Measurements from ENCODE around the gene ZFC3H1. TPM values are rescaled to one million over a fixed set of nuclear protein-coding genes. Genes with fewer than 3 reads are reported as not detected.

ZFC3H1 gene
- total RNA-seq, 1 experiment from 2014 or later, result 24.4 TPM

DNA sequence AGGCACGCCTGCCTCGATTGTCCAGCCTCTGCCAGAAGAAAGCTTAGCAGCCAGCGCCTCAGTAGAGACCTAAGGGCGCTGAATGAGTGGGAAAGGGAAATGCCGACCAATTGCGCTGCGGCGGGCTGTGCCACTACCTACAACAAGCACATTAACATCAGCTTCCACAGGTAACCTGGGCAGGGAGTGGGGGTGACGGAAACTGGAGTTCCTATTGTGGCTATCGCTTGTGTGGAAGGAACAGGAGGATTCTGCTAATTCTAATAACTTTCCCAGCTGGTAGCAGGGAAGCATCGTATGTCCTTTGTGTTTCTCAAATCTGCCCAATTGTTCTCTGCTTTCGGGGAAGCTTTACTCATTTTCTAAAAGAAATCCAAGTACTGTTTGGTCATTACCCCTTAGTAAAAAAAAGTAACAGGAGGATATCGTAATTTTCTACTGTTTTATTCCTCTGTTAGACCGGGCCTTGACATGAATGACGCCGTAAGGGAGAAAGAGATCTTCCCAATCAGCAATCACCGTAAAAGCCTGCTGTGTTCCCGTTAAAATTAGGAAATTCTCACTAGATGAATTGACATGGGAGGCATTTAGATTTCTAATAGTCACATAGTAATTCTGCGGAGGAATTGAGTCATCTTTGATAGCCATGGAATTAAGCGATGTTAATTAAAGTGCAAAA is 902 bp upstream of the ZFC3H1 start:
- H2BK15ac ChIP-seq (ENCODE audit: low read depth, low read length), result no peak overlapping the region
- DNase-seq, result no peak

More for the DNA sequence above, 902 bp upstream of the ZFC3H1 start:
- Mint-ChIP-seq H3K4me1 (peaks cover 14 to 19% of the 10 kb centered on the region in 2 experiments), H3K4me3 (peak overlapping the region; percentile 99 to 100), H3K9me3 (peaks cover 0 to 3% of the 10 kb centered on the region in 2 experiments; a peak in 1 of 5 replicates), H3K36me3 (ENCODE audit: insufficient read depth in 1 of 3, low read depth in 3 of 3) (peaks cover 8 to 24% (median 12%) of the 10 kb centered on the region in 3 experiments; a peak in 6 of 7 replicates), H3K27ac (peak overlapping the region; percentile 99 to 100 (median 100)), H3K27me3 (ENCODE audit: low read depth) (peaks cover 2% of the 10 kb centered on the region; the same call in 1 of the 2 replicates)
- no peak overlapping the region for H2BK20ac ChIP-seq (ENCODE audit: low read depth, low read length, poor library complexity, severe bottlenecking)
- H3K56ac ChIP-seq (ENCODE audit: insufficient read length, low read depth, low read length), result peak overlapping the region; percentile 84
- peak overlapping the region; percentile 42 for H4K91ac ChIP-seq (ENCODE audit: insufficient read length, low read depth, low read length)
- H3K79me1 ChIP-seq (ENCODE audit: insufficient read depth, low read depth, low read length, poor library complexity, severe bottlenecking), result no peaks in the 10 kb centered on the region
- peak overlapping the region; percentile 96 for H2BK5ac ChIP-seq (ENCODE audit: insufficient read length, low read length)
- no CpG with 5 or more reads among the region's 20 CpGs for WGBS (ENCODE audit: extremely low coverage, insufficient read length, low lambda C conversion rate)
- H3K4me1 ChIP-seq (ENCODE audit: insufficient read depth, low read length), result no peaks in the 10 kb centered on the region
- H3K79me2 ChIP-seq (ENCODE audit: insufficient read depth, low read length), result peaks cover 17% of the 10 kb centered on the region; the same call in 1 of the 2 replicates
- peak overlapping the region; percentile 45 for H3K23ac ChIP-seq (ENCODE audit: insufficient read length, low read depth, low read length)
- peak overlapping the region; percentile 81 for H3K4me2 ChIP-seq (ENCODE audit: insufficient read depth, insufficient read length, low read length)
- no peaks in the 10 kb centered on the region for H3K9me3 ChIP-seq (ENCODE audit: control insufficient read depth, low read depth, low read length)
- H3K23me2 ChIP-seq (ENCODE audit: insufficient read length, low read depth, low read length, poor library complexity, severe bottlenecking), result peaks cover 3% of the 10 kb centered on the region
- no peak overlapping the region for H2BK120ac ChIP-seq (ENCODE audit: low read depth, low read length, poor library complexity, severe bottlenecking)
- peak overlapping the region; percentile 99 for H3K18ac ChIP-seq (ENCODE audit: insufficient read length, low read depth, low read length)
- TF ChIP-seq, protein P1, sequence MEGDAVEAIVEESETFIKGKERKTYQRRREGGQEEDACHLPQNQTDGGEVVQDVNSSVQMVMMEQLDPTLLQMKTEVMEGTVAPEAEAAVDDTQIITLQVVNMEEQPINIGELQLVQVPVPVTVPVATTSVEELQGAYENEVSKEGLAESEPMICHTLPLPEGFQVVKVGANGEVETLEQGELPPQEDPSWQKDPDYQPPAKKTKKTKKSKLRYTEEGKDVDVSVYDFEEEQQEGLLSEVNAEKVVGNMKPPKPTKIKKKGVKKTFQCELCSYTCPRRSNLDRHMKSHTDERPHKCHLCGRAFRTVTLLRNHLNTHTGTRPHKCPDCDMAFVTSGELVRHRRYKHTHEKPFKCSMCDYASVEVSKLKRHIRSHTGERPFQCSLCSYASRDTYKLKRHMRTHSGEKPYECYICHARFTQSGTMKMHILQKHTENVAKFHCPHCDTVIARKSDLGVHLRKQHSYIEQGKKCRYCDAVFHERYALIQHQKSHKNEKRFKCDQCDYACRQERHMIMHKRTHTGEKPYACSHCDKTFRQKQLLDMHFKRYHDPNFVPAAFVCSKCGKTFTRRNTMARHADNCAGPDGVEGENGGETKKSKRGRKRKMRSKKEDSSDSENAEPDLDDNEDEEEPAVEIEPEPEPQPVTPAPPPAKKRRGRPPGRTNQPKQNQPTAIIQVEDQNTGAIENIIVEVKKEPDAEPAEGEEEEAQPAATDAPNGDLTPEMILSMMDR (conservative IDR thresholded peaks at IDR 0.05), result no peak
- peak overlapping the region; percentile 83 for H3T11ph ChIP-seq (ENCODE audit: low read length)
- peak overlapping the region; percentile 100 for H3K14ac ChIP-seq (ENCODE audit: insufficient read depth, low read length)
- peak overlapping the region; percentile 85 for H4K8ac ChIP-seq (replicated peaks; ENCODE audit: insufficient read length, low read depth, low read length)
- no peak overlapping the region for H3K4ac ChIP-seq (ENCODE audit: low read depth, low read length)
- no peaks in the 10 kb centered on the region for H3K27me3 ChIP-seq (ENCODE audit: insufficient read depth, low read length)
- H3K9ac ChIP-seq (ENCODE audit: extremely low read depth, insufficient read length, low read length), result peak overlapping the region; percentile 100
- no peak overlapping the region for H2AK5ac ChIP-seq (ENCODE audit: insufficient read length, low read length)
- no peaks in the 10 kb centered on the region for H4K20me1 ChIP-seq (ENCODE audit: control insufficient read depth, insufficient read depth, insufficient read length)
- peak overlapping the region; percentile 3 for H2AFZ ChIP-seq (ENCODE audit: low read length)
- peak overlapping the region; percentile 29 for H2BK12ac ChIP-seq (ENCODE audit: insufficient read length, low read depth, low read length)
- H4K5ac ChIP-seq (ENCODE audit: insufficient read length, low read depth, low read length), result peak overlapping the region; percentile 97
- peak overlapping the region; percentile 95 for H3K27ac ChIP-seq (ENCODE audit: insufficient read length, low read depth, low read length)
